Omental fat pad (tissue), 4 donors: ENCODE measurements around the gene CCNL2. TPM values are rescaled to one million over a fixed set of nuclear protein-coding genes. Genes with fewer than 3 reads are reported as not detected.
"Not testable (repeated sequence)": the region's sequence is repeated elsewhere in the genome, so short reads cannot be mapped to it uniquely, and the experiment has no call there.

Source experiments
- ATAC-seq: fragments of 150-250 bp; one replicate; pipeline ENCODE4 v1.9.1; 2016; ENCODE audit warnings: mild to moderate bottlenecking, moderate library complexity; ENCODE audit not compliant: low FRiP score
- DNase-seq: peaks from one replicate; pipeline ENCODE4 v3.0.0-alpha.2; 2019; ENCODE audit warnings: low spot score
- total RNA-seq, 4 donors: library from RNA; depleted of rRNA; stranded (reverse); fragments of >200 nt; gene quantifications; one replicate each; pipeline ENCODE4 v1.1.0, GENCODE V29; 2016
- TF ChIP-seq, protein P1 (sequence below), 3 donors: fragments of 450-650 bp; IDR thresholded peaks; one replicate each; pipeline ENCODE4 v1.5.1; 2016 to 2017; ENCODE audit warnings: antibody characterized with exemption in 3 of 3, mild to moderate bottlenecking in 3 of 3, moderate library complexity in 2 of 3

The CCNL2 gene
- total RNA-seq, 4 donors from 2014 or later: 142 to 273 (median 204) TPM

DNA sequence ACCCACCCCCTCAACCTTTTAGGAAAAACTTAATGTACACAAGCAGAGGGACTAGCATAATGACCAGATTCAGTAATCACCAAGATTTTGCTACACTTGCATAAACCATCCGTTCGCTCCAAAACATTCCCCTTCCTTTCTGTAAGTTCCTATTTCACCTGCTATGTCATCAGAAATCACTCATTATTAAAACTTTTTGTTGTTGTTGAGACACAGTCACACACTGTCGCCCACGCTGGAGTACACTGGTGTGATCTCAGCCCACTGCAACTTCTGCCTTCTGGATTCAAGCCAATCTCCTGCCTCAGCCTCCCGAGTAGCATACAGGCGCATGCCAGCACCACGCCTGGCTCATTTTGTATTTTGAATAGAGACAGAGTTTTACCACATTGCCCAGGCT, 4.5 kb upstream of the CCNL2 start:
- DNase-seq: no peak
- TF ChIP-seq, protein P1, sequence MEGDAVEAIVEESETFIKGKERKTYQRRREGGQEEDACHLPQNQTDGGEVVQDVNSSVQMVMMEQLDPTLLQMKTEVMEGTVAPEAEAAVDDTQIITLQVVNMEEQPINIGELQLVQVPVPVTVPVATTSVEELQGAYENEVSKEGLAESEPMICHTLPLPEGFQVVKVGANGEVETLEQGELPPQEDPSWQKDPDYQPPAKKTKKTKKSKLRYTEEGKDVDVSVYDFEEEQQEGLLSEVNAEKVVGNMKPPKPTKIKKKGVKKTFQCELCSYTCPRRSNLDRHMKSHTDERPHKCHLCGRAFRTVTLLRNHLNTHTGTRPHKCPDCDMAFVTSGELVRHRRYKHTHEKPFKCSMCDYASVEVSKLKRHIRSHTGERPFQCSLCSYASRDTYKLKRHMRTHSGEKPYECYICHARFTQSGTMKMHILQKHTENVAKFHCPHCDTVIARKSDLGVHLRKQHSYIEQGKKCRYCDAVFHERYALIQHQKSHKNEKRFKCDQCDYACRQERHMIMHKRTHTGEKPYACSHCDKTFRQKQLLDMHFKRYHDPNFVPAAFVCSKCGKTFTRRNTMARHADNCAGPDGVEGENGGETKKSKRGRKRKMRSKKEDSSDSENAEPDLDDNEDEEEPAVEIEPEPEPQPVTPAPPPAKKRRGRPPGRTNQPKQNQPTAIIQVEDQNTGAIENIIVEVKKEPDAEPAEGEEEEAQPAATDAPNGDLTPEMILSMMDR (IDR thresholded peaks at IDR 0.05): no peak
- no peak for ATAC-seq

DNA sequence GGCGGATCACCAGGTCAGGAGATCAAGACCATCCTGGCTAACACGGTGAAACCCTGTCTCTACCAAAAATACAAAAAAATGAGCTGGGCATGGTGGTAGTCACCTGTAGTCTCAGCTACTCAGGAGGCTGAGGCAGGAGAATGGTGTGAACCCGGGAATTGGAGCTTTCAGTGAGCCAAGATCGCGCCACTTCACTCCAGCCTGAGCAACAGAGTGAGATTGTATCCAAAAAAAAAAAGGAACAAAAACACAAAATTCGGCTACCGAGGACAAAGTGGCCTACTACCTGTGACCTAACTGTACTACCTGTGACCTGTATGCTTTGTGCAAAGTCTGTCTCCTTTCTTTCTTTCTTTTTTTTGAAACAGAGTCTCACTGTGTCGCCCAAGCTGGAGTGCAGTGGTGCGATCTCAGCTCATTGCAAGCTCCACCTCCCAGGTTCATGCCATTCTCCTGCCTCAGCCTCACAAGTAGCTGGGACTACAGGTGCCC, 3.8 kb upstream of the CCNL2 start:
- DNase-seq: not testable (repeated sequence)

DNA sequence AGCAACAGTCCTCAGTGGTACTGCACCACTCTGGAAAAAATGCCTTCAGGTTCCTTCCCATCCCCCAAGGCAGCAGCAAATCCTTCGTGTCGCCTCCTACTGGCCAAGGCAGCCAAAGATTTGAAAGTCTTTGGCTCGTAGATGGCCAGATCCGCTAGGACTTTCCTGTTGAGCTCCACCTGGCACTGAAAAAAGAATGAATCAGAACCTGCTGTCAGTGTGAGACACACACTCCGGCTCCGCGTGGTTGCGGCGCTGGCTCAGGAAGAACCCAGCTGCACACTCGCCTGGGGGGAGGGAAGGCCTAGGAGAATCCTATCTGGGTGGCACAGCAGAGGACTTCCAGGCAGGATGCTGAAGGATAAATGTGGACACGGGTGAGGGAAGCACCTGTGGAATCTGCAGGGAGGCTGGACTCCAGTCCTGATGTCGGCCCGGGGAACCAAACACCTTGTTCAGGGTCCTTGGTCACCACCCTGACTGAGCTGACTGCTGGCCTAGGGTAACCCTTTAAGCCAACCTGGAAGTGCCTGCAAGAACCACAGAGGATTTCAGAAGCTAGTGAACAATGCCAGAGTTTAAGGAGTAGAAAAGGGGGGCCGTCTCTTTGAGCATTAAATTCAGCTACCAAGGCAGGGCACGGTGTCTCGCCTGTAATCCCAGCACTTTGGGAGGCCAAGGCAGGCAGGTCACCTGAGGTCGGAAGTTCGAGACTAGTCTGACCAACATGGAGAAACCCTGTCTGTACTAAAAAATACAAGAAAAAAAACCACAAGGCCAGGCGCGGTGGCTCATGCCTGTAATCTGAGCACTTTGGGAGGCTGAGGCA, 3.2 kb upstream of the CCNL2 start:
- TF ChIP-seq, protein P1 (IDR thresholded peaks at IDR 0.05): no peak
- DNase-seq (no peak), ATAC-seq (no peak)

More for the DNA sequence above, 3.8 kb upstream of the CCNL2 start:
- ATAC-seq: not testable (repeated sequence)

DNA sequence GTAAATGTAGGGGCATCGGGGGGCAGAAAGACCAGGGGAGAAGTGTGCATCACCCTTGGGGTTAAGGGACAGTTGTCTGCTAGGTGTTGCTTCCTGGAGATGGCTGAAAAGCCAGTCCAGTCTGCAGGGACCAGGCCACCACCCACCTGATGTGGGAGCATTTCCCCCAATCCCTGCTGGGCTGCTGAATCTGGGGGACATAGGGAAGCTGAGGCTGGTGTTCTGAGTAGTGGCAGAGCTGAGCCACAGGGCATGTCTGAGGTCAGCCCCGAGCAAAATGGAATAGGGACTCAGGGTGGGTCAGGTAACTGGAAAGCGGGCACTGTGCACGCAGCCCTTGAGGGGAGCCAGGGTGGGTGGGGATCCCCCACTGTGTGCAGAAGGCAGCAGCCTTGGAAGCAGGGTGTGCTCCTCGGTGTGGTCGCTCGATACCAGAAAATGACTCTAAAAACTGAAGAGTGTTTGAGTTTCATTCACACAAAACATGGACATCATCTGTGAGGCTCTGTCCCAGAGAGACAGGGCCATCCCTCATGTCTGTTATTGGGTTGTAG, 2.4 kb upstream of the CCNL2 start:
- no peak for ATAC-seq
- no peak for DNase-seq
- TF ChIP-seq, protein P1 (IDR thresholded peaks at IDR 0.05): no peak

DNA sequence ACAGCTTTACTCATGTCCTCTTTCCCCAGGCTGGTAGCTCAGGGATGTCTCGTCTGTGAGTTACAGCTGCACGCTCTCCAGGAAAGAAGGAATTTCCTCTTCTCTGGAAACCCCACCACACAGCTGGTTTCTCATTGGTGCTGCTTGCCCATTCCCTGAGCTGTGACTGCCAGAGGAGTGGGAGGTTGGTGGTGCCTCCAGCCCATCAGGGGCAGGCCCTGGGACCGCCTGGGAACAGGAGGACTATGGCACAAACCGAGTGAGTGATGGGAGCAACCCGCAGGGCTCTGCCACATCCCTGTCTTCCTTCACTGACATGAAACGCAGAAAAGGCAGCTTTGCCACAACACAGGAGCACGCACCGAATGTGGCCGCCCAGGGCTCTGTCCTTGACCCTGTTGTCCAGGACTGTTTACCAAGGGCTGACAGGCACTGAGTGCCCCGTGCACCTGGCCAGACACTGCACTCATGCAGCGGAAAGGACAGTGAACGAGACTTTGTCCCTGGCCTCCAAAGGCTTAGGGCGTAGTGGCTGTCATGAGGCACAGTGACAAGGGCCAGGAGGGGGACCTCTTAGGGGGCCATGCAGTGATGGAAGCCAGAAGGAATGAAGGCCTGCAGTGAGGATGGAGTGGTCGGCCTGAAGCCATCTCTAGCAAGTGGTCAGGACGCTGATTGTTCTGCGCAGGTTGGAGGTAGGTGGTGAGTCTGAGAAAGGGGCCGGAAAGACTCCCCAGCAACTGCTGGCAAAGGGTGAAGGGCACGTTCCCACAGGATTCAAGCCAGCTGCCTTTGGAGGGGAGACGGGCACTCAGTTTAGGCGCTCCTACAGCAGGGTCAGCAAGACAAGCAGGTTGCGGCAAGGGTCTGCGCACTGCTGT, 1.7 kb upstream of the CCNL2 start:
- DNase-seq (no peak), ATAC-seq (no peak)
- TF ChIP-seq, protein P1 (IDR thresholded peaks at IDR 0.05): no peak

DNA sequence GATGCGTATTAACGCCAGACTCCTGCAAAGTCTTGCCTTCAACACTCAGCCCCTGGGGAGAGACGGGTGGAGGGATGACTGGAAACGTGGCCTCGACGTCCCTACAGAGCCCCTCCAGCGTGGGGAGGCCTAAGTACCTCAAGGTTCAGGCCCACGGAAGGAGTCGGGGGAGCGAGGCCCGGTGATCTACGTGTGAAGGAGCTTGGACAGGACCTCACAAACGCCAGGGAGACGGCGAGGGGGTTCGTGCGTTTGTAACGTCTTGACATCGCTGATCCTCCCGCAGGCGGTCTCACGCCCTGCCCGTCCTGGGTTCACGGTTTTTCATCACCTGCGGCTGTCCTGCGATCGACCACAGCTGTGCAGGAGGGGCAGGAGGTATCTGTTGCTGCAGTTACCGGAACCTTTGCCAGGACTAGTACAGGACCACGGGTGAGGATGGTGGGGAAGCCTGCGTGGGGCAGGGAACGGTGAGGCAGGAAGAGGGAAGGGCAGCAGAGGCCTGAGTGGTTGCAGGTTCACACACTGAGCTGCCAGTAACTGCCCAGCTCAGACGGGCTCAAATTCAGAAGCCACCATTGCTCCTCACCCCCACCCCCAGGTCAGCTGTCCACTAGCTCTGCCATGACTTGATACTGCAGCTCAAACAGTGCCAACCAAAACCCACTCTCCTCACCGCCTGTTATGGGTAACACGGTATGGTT, 889 bp upstream of the CCNL2 start:
- TF ChIP-seq, protein P1 (IDR thresholded peaks at IDR 0.05): no peak
- ATAC-seq (no peak), DNase-seq (no peak)
